HuH-7.5 (cell line): ENCODE measurements around the gene NKD2.

Source experiments
- DNase-seq: peaks from one replicate; pipeline ENCODE4 v3.0.0; 2011; ENCODE audit warnings: low spot score

NKD2 gene

GRCh38 chr5:1030801-1031271, 22.2 kb downstream of the NKD2 start:
- no peak for DNase-seq

DNA sequence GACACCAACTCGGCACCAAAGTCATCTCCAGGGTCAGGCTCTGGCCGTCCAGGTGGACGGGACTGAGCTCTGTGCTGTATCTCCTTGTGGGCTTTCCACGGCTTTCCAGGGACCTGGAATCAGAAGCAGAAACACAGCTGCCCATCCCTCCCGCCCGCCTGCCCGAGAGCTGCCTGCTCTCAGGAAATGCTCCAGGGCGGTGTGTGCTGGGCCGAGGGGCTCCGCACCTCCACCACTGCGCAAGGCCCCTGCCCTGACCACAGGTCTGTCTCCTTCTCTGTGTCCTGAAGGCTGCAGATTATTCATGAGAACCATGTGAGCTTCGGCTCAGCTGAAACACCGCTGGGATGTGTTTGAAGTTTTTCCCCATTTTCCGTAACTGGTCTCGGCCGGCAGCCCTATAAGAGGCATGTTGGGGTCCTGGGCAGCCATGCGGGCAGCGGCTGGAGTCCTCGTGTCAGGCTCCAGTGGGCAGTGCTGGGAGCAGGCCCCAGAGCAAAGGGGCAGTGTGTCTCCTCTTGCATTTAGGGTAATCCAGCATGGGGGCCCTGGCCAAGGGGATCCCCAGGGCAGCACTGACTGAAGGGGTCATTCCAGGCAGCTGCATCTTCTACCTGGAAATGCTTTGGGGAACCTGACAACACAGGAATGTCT, 22.8 kb downstream of the NKD2 start:
- DNase-seq = no peak

- no peak for DNase-seq
Observed at GRCh38 chr5:1032011-1032410, 23.4 kb downstream of the NKD2 start.

DNA sequence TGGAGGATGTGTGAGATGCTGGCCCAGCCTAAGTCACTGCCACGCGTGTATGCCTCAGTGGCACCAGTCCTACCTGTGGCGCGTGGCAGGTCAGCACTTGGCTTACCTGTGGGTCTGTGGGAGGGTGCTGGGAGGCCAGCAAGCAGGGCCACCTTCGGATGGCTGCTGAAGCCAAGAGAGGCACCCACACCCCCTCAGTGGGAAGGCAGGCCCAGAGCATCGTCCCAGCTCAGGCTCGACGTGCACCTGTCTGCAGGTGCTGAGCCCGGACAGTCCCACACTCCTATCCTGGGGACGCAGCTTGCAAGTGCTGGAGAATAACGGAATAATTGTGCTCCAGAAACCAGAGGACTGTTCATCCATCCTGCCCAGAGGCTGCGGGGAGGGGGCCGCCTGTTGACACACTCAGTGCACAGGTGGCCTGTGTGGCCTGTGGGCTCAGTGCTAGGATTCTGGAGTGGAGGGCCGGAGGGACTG, 24.0 kb downstream of the NKD2 start:
- DNase-seq = no peak

GRCh38 chr5:1033178-1033577, 24.6 kb downstream of the NKD2 start:
- no peak for DNase-seq

DNA sequence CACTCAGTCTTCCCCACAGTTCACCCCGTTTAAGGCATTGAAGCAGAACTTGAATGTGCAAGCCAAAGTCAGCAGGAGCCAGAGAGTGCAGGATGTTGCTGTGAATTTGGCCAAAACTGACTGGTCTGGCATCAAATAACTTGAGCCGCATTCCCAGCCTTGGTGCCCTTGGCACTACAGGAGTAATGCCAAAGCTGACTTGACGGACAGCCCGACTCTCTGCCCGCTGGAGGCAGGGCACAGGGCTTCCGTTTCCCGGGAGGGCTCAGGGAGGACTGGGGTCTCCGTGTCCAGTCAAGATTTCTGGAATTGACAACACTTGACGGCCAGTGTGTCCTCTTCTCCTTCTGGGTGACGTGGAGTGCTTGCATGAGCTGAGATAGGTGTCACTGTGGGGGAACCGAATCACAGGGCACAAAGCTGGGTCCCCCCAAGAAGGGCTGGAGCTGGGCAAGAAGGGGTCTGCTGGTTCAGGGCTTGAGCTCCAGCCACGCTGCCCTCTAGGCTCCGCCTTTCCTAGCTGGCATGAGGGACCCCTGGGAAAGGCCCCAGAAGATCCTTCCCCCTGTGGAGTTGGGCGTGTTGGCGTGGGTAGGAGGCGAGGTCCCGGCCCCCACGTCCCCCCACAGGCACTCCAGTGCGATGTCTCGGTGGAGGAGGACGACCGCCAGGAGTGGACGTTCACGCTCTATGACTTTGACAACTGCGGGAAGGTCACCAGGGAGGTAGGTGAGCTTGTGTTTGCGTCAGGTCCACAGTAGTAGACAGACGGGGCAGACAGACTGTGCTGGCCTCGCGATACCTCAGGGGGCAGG, 25.2 kb downstream of the NKD2 start:
- no peak for DNase-seq

GRCh38 chr5:1034421-1034905, 25.9 kb downstream of the NKD2 start:
- no peak for DNase-seq

DNA sequence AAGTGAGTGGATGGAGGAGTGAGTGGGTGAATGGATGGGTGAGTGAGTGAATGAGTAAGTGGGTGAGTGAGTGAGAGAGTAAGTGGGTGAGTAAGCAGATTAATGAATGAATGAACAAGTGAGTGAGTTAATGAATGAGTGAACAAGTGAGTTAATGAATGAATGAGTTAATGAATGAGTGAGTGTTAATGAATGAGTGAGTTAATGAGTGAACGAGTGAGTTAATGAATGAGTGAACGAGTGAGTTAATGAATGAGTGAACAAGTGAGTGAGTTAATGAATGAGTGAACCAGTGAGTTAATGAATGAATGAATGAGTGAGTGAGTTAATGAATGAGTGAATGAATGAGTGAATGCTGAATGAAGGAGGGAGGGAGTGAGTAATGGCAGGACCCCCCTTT, 26.4 kb downstream of the NKD2 start:
- DNase-seq = no peak

DNA sequence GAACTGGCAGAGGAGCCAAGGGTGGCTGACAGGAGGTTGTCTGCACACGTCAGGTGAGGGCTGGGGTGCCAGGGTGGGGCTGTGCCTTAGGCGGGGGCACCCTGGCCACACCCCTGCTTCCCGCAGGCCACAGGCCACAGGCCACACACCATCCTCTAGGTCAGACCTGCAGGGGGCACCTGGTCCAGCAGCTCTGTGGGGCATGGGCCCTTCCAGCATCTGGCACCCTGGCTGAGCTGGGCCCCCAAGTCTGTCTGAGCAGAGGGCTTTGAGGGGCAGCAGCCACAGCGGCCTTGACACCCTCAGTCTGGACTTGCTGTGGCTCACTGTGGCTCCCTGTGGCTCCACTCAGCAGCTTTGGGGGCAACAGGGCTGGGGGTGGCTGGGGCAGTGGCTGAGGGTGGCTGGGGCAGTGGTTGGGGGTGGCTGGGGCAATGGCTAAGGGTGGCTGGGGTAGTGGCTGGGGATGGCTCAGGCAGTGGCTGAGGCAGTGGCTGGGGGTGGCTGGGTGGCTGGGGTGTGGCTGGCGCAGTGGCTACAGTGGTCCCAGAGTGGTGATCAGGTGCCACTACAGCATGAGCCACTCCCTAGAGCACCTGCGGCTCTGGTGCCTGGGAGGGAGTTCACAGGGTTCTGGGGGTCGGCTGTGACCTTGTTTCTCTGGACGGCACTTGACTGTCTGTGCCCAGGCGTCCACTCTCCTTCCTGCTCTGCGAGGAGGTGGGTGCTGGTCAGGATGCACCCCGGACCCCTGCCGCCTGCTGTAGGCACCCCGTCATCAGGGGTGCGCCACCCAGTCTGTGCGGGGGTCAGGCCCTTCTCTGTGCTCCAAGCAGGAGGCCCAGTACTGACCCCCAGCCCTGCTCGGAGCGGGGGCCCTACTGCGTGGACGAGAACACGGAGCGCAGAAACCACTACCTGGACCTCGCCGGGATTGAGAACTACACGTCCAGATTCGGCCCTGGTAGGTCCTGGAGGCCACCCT, 27.1 kb downstream of the NKD2 start:
- no peak for DNase-seq

GRCh38 chr5:1036504-1037122, 28.0 kb downstream of the NKD2 start:
- no peak for DNase-seq

- no peak for DNase-seq
Observed at GRCh38 chr5:1037123-1037670, 28.6 kb downstream of the NKD2 start.

- DNase-seq = no peak
Observed at GRCh38 chr5:1037671-1038416, 29.2 kb downstream of the NKD2 start.

- DNase-seq = no peak
Observed at GRCh38 chr5:1038417-1039209, 30.0 kb downstream of the NKD2 start.

DNA sequence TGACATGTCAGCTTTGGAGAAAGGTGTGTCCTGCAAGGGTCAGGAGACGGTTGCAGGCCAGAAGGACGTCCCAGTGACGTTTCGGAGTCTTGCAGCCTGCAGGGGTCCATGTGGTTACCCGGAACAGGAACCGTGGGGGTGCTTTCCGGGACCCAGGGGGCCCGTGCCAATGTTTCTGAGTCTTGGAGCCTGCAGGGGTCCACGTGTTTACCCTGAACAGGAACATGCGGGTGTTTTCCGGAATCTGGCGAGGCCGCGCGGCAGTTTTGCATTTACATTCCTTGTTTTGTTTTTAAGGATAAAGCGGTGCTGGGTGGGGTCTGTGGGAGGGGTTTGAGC, 30.6 kb downstream of the NKD2 start:
- no peak for DNase-seq

GRCh38 chr5:1039706-1040260, 31.2 kb downstream of the NKD2 start:
- no peak for DNase-seq

GRCh38 chr5:1040571-1040970, 32.0 kb downstream of the NKD2 start:
- no peak for DNase-seq

DNA sequence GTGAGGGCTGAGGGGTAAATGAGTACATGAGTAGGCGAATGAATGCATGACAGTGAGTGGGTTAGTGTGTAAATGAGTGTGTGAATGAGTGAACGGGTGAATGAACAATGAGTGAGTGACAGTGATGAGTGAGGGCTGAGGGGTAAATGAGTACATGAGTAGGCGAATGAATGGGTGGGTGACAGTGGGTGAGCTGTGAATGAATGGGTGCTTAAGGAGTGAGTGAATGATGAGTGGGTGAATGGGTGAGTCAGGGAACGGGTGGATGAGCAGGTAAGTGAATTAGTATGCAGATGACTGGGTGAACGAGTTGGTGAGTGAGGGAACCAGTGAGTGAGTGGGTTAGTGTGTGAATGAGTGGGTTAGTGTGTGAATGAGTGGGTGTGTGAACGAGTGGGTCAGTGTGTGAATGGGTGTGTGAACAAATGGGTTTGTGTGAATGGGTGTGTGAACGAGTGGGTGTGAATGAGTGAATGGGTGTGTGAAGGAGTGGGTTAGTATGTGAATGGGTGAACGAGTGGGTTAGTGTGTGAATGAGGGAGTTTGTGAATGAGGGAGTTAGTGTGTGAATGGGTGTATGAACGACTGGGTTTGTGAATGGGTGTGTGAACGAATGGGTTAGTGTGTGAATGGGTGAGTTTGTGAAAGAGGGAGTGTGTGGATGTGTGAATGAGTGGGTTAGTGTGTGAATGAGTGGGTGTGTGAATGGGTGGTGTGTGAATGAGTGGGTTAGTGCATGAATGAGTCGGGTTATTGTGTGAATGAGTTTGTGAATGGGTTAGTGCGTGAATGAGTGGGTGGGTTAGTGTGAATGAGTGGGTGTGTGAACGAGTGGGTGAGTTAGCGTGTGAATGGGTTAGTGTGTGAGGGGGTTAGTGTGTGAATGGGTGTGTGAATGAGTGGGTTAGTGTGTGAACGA, 32.9 kb downstream of the NKD2 start:
- no peak for DNase-seq

DNA sequence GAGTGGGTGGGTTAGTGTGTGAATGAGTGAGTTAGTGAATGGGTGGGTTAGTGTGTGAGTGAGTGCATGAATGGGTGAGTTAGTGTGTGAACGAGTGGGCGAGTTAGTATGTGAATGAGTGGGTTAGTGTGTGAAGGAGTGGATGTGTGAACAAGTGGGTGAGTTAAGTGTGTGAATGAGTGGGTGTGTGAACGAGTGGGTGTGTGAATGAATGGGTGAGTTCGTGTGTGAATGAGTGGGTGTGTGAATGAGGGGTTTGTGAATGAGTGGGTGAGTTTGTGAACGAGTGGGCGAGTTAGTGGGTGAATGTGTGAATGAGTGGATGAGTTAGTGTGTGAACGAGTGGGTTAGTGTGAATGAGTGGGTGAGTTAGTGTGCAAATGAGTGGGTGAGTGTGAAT, 34.0 kb downstream of the NKD2 start:
- no peak for DNase-seq
